Measurements from ENCODE around the gene ALK.

Gene ALK

GRCh38 chr2:29787473-29788465 is 133.6 kb downstream of the ALK start:
- DNase-seq = no peak

GRCh38 chr2:29786361-29786760 is 135.0 kb downstream of the ALK start:
- DNase-seq = no peak

- no peak for DNase-seq
Observed at GRCh38 chr2:29783666-29784065, 137.7 kb downstream of the ALK start.

GRCh38 chr2:29782549-29783458 is 138.6 kb downstream of the ALK start:
- no peak for DNase-seq

GRCh38 chr2:29782087-29782486 is 139.3 kb downstream of the ALK start:
- no peak for DNase-seq

GRCh38 chr2:29780906-29781305 is 140.5 kb downstream of the ALK start:
- no peak for DNase-seq

- no peak for DNase-seq
Observed at GRCh38 chr2:29777161-29777560, 144.2 kb downstream of the ALK start.

- DNase-seq = no peak
Observed at GRCh38 chr2:29776406-29776805, 145.0 kb downstream of the ALK start.

- DNase-seq = no peak
Observed at GRCh38 chr2:29775937-29776336, 145.4 kb downstream of the ALK start.

GRCh38 chr2:29774624-29775023 is 146.8 kb downstream of the ALK start:
- DNase-seq = no peak

GRCh38 chr2:29770846-29771245 is 150.5 kb downstream of the ALK start:
- no peak for DNase-seq

- no peak for DNase-seq
Observed at GRCh38 chr2:29769847-29770246, 151.5 kb downstream of the ALK start.

- no peak for DNase-seq
Observed at GRCh38 chr2:29767606-29768335, 153.6 kb downstream of the ALK start.

- DNase-seq = no peak
Observed at GRCh38 chr2:29766191-29766590, 155.2 kb downstream of the ALK start.

GRCh38 chr2:29765721-29766120 is 155.7 kb downstream of the ALK start:
- no peak for DNase-seq

- no peak for DNase-seq
Observed at GRCh38 chr2:29763371-29763770, 158.0 kb downstream of the ALK start.

GRCh38 chr2:29762239-29762638 is 159.1 kb downstream of the ALK start:
- no peak for DNase-seq

- no peak for DNase-seq
Observed at GRCh38 chr2:29761278-29761677, 160.1 kb downstream of the ALK start.

GRCh38 chr2:29760008-29760407 is 161.4 kb downstream of the ALK start:
- DNase-seq = no peak

GRCh38 chr2:29759360-29759759 is 162.0 kb downstream of the ALK start:
- DNase-seq = no peak

- no peak for DNase-seq
Observed at GRCh38 chr2:29755829-29756228, 165.6 kb downstream of the ALK start.

GRCh38 chr2:29755233-29755632 is 166.2 kb downstream of the ALK start:
- DNase-seq = no peak

All from T-helper 1 cell (primary cell).